Stomach (tissue), 4 donors: Measurements from ENCODE around the gene CRYGS.

Source experiments
- CTCF ChIP-seq, 7 experiments: fragments of 450-650 bp in 4 of 7; fragments of 200-600 bp in 3 of 7; sonication (generic) in 3 of 7; IDR thresholded peaks; one replicate each; pipeline ENCODE4 v1.5.1; 2016 to 2019; ENCODE audit warnings: antibody characterized with exemption in 7 of 7, control low read depth in 2 of 7, mild to moderate bottlenecking in 1 of 7
- EP300 ChIP-seq: sonication (generic); formaldehyde crosslinking; IDR thresholded peaks from one replicate; pipeline ENCODE4 v1.6.1; 2017; ENCODE audit warnings: antibody characterized with exemption
- POLR2A ChIP-seq, 4 donors: fragments of 450-650 bp; IDR thresholded peaks; one replicate each; pipeline ENCODE4 v1.6.1; 2016; ENCODE audit warnings: antibody characterized with exemption in 4 of 4, control low read depth in 2 of 4, mild to moderate bottlenecking in 1 of 4, moderate library complexity in 1 of 4

GRCh38 chr3:186538779-186539178 lies 5.4 kb downstream of the CRYGS start:
- TF ChIP-seq POLR2A (IDR thresholded peaks at IDR 0.05) (no peak), CTCF (IDR thresholded peaks at IDR 0.05) (no peak), EP300 (no peak)
